ENCODE data around the gene OSBP2. TPM values are rescaled to one million over a fixed set of nuclear protein-coding genes. Genes with fewer than 3 reads are reported as not detected.

Gene OSBP2
- total RNA-seq, 2 donors from 2014 or later, result 6.8 to 11.1 TPM

- peaks cover 8% of the 10 kb centered on the region for H3K9me3 Mint-ChIP-seq
- TF ChIP-seq CTCF (conservative IDR thresholded peaks at IDR 0.05), result no peak
- H3K36me3 ChIP-seq (ENCODE audit: control insufficient read depth, insufficient read depth, low read length), result no peaks in the 10 kb centered on the region
- no peak overlapping the region for H3K4me3 ChIP-seq (ENCODE audit: low read length)
- H3K36me3 Mint-ChIP-seq (ENCODE audit: low read depth), result no peaks in the 10 kb centered on the region
- H3K27ac Mint-ChIP-seq, result no peak overlapping the region
- H3K27me3 Mint-ChIP-seq (ENCODE audit: insufficient read depth), result no peaks in the 10 kb centered on the region
- WGBS, 2 experiments (ENCODE audit: insufficient coverage in 1 of 2, insufficient read length in 1 of 2), result 76 to 89% methylated on average over 6 to 7 of the region's 7 CpGs
- H3K27ac ChIP-seq (ENCODE audit: low read depth, low read length), result no peak overlapping the region
- no peaks in the 10 kb centered on the region for H3K27me3 ChIP-seq (ENCODE audit: control insufficient read depth, insufficient read depth, low read length, poor library complexity, severe bottlenecking)
- H3K4me3 Mint-ChIP-seq, result no peak overlapping the region
- H3K9ac ChIP-seq (ENCODE audit: extremely low read depth, low read length, poor library complexity, severe bottlenecking), result no peak overlapping the region
- H3K9me3 ChIP-seq (ENCODE audit: control insufficient read depth, low read length), result no peaks in the 10 kb centered on the region
- H3K4me1 Mint-ChIP-seq, result no peaks in the 10 kb centered on the region
- no peaks in the 10 kb centered on the region for H3K4me1 ChIP-seq (ENCODE audit: control insufficient read depth, insufficient read depth, low read length)
- DNase-seq, result no peak
These were observed 52.8 kb downstream of the OSBP2 start for GRCh38 chr22:30747493-30747892.

GRCh38 chr22:30749272-30749671 lies 54.6 kb downstream of the OSBP2 start:
- no peaks in the 10 kb centered on the region for H3K4me1 ChIP-seq (ENCODE audit: control insufficient read depth, insufficient read depth, low read length)
- peaks cover 2% of the 10 kb centered on the region for H3K36me3 Mint-ChIP-seq (ENCODE audit: low read depth)
- H3K27me3 Mint-ChIP-seq (ENCODE audit: insufficient read depth), result no peaks in the 10 kb centered on the region

DNA sequence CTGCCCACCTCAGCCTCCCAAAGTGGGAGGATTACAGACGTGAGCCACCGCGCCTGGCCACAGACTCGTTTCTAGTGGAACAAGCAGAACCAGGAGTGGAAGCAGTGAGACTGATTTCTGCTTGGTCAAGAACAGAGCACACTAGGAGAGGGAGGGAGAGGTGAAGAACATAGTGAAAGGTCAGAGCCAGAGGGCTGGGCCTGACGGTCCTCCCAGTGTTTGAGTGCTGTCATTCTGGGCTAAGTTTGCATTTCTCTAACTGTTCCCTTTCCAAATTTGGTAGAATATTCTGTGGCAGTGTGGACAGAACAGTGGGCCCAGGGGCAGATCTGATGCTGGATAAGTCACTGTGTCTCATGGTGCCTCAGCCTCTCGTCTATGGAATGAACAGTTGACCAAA lies 55.2 kb downstream of the OSBP2 start:
- no peak overlapping the region for H3K4me3 Mint-ChIP-seq
- 82 to 96% methylated on average over 5 to 6 of the region's 6 CpGs for WGBS, 2 experiments (ENCODE audit: insufficient coverage in 1 of 2, insufficient read length in 1 of 2)
- H3K27ac Mint-ChIP-seq, result peak overlapping the region; percentile 71
- H3K9me3 Mint-ChIP-seq, result peaks cover 16% of the 10 kb centered on the region
- H3K27me3 Mint-ChIP-seq (ENCODE audit: insufficient read depth), result no peaks in the 10 kb centered on the region
- no peak for DNase-seq
- TF ChIP-seq CTCF (conservative IDR thresholded peaks at IDR 0.05), result no peak
- H3K27ac ChIP-seq (ENCODE audit: low read depth, low read length), result no peak overlapping the region
- no peaks in the 10 kb centered on the region for H3K4me1 ChIP-seq (ENCODE audit: control insufficient read depth, insufficient read depth, low read length)
- no peaks in the 10 kb centered on the region for H3K4me1 Mint-ChIP-seq
- H3K36me3 ChIP-seq (ENCODE audit: control insufficient read depth, insufficient read depth, low read length), result no peaks in the 10 kb centered on the region
- peaks cover 2% of the 10 kb centered on the region for H3K36me3 Mint-ChIP-seq (ENCODE audit: low read depth)
- no peaks in the 10 kb centered on the region for H3K27me3 ChIP-seq (ENCODE audit: control insufficient read depth, insufficient read depth, low read length, poor library complexity, severe bottlenecking)
- H3K9ac ChIP-seq (ENCODE audit: extremely low read depth, low read length, poor library complexity, severe bottlenecking), result no peak overlapping the region
- no peaks in the 10 kb centered on the region for H3K9me3 ChIP-seq (ENCODE audit: control insufficient read depth, low read length)
- H3K4me3 ChIP-seq (ENCODE audit: low read length), result no peak overlapping the region

More at GRCh38 chr22:30749272-30749671, 54.6 kb downstream of the OSBP2 start:
- Histone ChIP-seq H3K9ac (ENCODE audit: extremely low read depth, low read length, poor library complexity, severe bottlenecking) (no peak overlapping the region), H3K4me3 (ENCODE audit: low read length) (no peak overlapping the region), H3K36me3 (ENCODE audit: control insufficient read depth, insufficient read depth, low read length) (no peaks in the 10 kb centered on the region), H3K27me3 (ENCODE audit: control insufficient read depth, insufficient read depth, low read length, poor library complexity, severe bottlenecking) (no peaks in the 10 kb centered on the region), H3K27ac (ENCODE audit: low read depth, low read length) (no peak overlapping the region), H3K9me3 (ENCODE audit: control insufficient read depth, low read length) (no peaks in the 10 kb centered on the region)
- WGBS, 2 experiments (ENCODE audit: insufficient coverage in 1 of 2, insufficient read length in 1 of 2), result 87 to 93% methylated on average over 2 to 3 of the region's 3 CpGs
- Mint-ChIP-seq H3K4me1 (no peaks in the 10 kb centered on the region), H3K4me3 (no peak overlapping the region), H3K27ac (no peak overlapping the region), H3K9me3 (peaks cover 16% of the 10 kb centered on the region)
- DNase-seq, result no peak
- TF ChIP-seq CTCF (conservative IDR thresholded peaks at IDR 0.05), result no peak
